ENCODE measurements around the gene LHX2. TPM values are rescaled to one million over a fixed set of nuclear protein-coding genes. Genes with fewer than 3 reads are reported as not detected.

Gene LHX2
- total RNA-seq, 2 experiments from 2014 or later, result 0.14 TPM; not detected in 1

DNA sequence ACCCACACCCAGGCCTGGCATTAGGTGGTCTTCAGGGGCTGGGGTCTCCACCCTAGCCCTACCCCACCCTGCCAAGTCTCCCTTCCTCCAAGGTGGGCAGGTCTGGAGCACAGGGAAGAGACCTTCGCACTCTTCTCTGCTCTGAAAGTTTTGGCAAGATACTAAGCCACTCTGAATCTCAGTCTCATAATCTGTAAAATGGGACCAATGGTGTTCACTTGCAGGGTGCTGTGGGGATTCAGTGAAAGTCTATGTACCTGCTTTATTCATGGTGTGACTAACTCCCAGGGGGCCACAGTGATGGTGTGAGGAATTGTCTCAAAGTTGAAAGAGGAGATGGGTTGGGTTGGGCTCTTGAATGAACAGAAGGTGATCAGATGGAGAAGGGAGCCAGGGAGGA lies 25.0 kb downstream of the LHX2 start:
- no peaks in the 10 kb centered on the region for H3K36me3 ChIP-seq (ENCODE audit: insufficient read depth, low read length)
- no peaks in the 10 kb centered on the region for H3K9me3 ChIP-seq (ENCODE audit: control insufficient read depth in 1 of 2, insufficient read depth in 1 of 2, low read length in 2 of 2)
- intact Hi-C loops (cut with DNase I, micrococcal nuclease), result no loop called here
- peaks cover 40 to 79% of the 10 kb centered on the region in 2 experiments for H3K27me3 ChIP-seq (ENCODE audit: control insufficient read depth in 1 of 2, insufficient read depth in 2 of 2, low read length in 2 of 2)
- Mint-ChIP-seq H3K4me3 (no peak overlapping the region), H3K9me3 (no peaks in the 10 kb centered on the region), H3K36me3 (ENCODE audit: low read depth) (no peaks in the 10 kb centered on the region), H3K27ac (no peak overlapping the region), H3K27me3 (peaks cover 87% of the 10 kb centered on the region), H3K4me1 (ENCODE audit: low read depth) (peaks cover 10% of the 10 kb centered on the region)
- DNase-seq (no peak), ATAC-seq (ENCODE audit: poor library complexity) (no peak)
- H3K27ac ChIP-seq (ENCODE audit: low read depth in 1 of 2, low read length in 2 of 2), result no peak overlapping the region
- POLR2A ChIA-PET, result no interaction called here
- TF ChIP-seq, protein P1, sequence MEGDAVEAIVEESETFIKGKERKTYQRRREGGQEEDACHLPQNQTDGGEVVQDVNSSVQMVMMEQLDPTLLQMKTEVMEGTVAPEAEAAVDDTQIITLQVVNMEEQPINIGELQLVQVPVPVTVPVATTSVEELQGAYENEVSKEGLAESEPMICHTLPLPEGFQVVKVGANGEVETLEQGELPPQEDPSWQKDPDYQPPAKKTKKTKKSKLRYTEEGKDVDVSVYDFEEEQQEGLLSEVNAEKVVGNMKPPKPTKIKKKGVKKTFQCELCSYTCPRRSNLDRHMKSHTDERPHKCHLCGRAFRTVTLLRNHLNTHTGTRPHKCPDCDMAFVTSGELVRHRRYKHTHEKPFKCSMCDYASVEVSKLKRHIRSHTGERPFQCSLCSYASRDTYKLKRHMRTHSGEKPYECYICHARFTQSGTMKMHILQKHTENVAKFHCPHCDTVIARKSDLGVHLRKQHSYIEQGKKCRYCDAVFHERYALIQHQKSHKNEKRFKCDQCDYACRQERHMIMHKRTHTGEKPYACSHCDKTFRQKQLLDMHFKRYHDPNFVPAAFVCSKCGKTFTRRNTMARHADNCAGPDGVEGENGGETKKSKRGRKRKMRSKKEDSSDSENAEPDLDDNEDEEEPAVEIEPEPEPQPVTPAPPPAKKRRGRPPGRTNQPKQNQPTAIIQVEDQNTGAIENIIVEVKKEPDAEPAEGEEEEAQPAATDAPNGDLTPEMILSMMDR (IDR thresholded peaks at IDR 0.05), result no peak
- H3K4me1 ChIP-seq (ENCODE audit: insufficient read depth, low read length), result peaks cover 5% of the 10 kb centered on the region
- H3K4me3 ChIP-seq (ENCODE audit: low read length), result no peak overlapping the region
- CTCF ChIA-PET, result no interaction called here

DNA sequence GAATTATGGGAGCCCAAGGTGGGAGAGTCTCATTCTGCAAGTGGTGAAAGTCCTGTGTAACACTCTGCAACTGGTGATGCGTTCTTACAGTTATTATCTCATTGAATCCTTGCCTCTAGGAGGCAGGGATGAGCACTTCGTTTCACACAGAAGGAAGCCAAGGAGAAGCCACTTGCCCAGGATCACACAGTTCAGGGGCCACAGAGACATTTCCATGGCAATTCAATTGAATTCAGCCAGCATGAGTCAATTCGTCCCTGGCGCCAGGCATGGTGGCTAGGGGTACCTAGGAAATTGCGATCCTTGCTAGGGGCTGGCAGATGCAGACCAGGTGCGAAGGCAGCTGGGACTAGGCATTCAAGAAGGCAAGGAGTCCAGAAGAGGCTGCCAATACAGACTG lies 26.2 kb downstream of the LHX2 start:
- ChIA-PET CTCF (no interaction called here), POLR2A (interaction anchor here (0.8 kb wide), 1 partner anchor 211 kb away, joined by 3 read pairs; no protein-coding TSS in a partner anchor)
- DNase-seq (no peak), ATAC-seq (ENCODE audit: poor library complexity) (no peak)
- Histone ChIP-seq H3K27ac (ENCODE audit: low read depth in 1 of 2, low read length in 2 of 2) (no peak overlapping the region), H3K27me3 (ENCODE audit: control insufficient read depth in 1 of 2, insufficient read depth in 2 of 2, low read length in 2 of 2) (peaks cover 38 to 77% of the 10 kb centered on the region in 2 experiments), H3K4me3 (ENCODE audit: low read length) (no peak overlapping the region), H3K4me1 (ENCODE audit: insufficient read depth, low read length) (peaks cover 5% of the 10 kb centered on the region), H3K36me3 (ENCODE audit: insufficient read depth, low read length) (no peaks in the 10 kb centered on the region), H3K9me3 (ENCODE audit: control insufficient read depth in 1 of 2, insufficient read depth in 1 of 2, low read length in 2 of 2) (peaks cover 0 to 5% of the 10 kb centered on the region in 2 experiments)
- Mint-ChIP-seq H3K27ac (no peak overlapping the region), H3K9me3 (no peaks in the 10 kb centered on the region), H3K27me3 (peaks cover 84% of the 10 kb centered on the region), H3K36me3 (ENCODE audit: low read depth) (no peaks in the 10 kb centered on the region), H3K4me1 (ENCODE audit: low read depth) (peaks cover 12% of the 10 kb centered on the region), H3K4me3 (no peak overlapping the region)
- TF ChIP-seq, protein P1 (IDR thresholded peaks at IDR 0.05), result no peak
- intact Hi-C loops (cut with DNase I, micrococcal nuclease), result no loop called here

DNA sequence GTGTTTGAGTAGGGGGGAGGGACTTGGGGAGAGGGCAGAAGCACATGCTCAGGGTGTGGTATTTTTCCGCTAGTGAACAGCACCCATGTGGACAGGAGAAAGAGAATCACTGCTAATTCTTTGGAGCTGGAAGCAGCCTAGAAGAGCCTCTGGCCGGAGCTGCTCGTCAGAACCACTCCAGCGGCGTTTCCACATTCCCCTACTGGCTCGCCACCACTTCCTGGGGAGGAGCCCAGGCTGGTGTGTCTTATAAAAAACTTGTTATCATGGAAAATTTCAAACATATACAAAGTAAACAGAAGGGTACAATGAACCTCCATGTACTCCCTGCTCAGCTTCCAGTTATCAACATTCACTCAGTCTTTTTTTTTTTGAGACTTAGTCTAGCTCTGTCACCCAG lies 26.7 kb downstream of the LHX2 start:
- Mint-ChIP-seq H3K4me3 (no peak overlapping the region), H3K9me3 (no peaks in the 10 kb centered on the region), H3K36me3 (ENCODE audit: low read depth) (no peaks in the 10 kb centered on the region), H3K4me1 (ENCODE audit: low read depth) (peaks cover 12% of the 10 kb centered on the region), H3K27ac (no peak overlapping the region), H3K27me3 (peaks cover 84% of the 10 kb centered on the region)
- no peak for DNase-seq
- Histone ChIP-seq H3K9me3 (ENCODE audit: control insufficient read depth in 1 of 2, insufficient read depth in 1 of 2, low read length in 2 of 2) (peaks cover 0 to 5% of the 10 kb centered on the region in 2 experiments), H3K27ac (ENCODE audit: low read depth in 1 of 2, low read length in 2 of 2) (no peak overlapping the region), H3K4me1 (ENCODE audit: insufficient read depth, low read length) (peaks cover 5% of the 10 kb centered on the region), H3K27me3 (ENCODE audit: control insufficient read depth in 1 of 2, insufficient read depth in 2 of 2, low read length in 2 of 2) (peaks cover 38 to 73% of the 10 kb centered on the region in 2 experiments), H3K4me3 (ENCODE audit: low read length) (no peak overlapping the region), H3K36me3 (ENCODE audit: insufficient read depth, low read length) (no peaks in the 10 kb centered on the region)
- CTCF ChIA-PET, result no interaction called here
- TF ChIP-seq, protein P1 (IDR thresholded peaks at IDR 0.05), result no peak
- ATAC-seq (ENCODE audit: poor library complexity), result no peak
- intact Hi-C loops (cut with DNase I, micrococcal nuclease), result no loop called here
- POLR2A ChIA-PET, result interaction anchor here (0.8 kb wide), 1 partner anchor 212 kb away, joined by 3 read pairs; no protein-coding TSS in a partner anchor

Data from CD4-positive, alpha-beta T cell (primary cell).